ENCODE results near the gene PLPPR5. TPM values are rescaled to one million over a fixed set of nuclear protein-coding genes. Genes with fewer than 3 reads are reported as not detected.

The PLPPR5 gene
- total and polyA plus RNA-seq, 9 of the 15 experiments (the other 6 are each of a cell fraction or from before 2014, with no cell fraction given), result not detected

- in situ Hi-C loops (cut with MboI), result no loop called here
- CTCF ChIA-PET (ENCODE audit: low intra/inter-chr PET ratio), result no interaction called here
- H3K27ac ChIP-seq (ENCODE audit: extremely low read depth, low read depth, low read length), result no peak overlapping the region
- BruUV-seq (replicated peaks), result no TSS peak
- POLR2A ChIA-PET, result no interaction called here
- no peak overlapping the region for H3K9ac ChIP-seq (ENCODE audit: insufficient read depth in 1 of 2, low read depth in 2 of 2, low read length in 2 of 2)
- DNase-seq (ENCODE audit: extremely low read depth in 1 of 4, low spot score in 3 of 4) (no peak), FAIRE-seq (no peak), ATAC-seq (no peak)
- H3K79me2 ChIP-seq (ENCODE audit: control insufficient read depth, insufficient read depth, low read length), result no peaks in the 10 kb centered on the region
- H3K9me1 ChIP-seq (ENCODE audit: control insufficient read depth, insufficient read depth, low read length), result no peaks in the 10 kb centered on the region
- no peaks in the 10 kb centered on the region for H3K36me3 ChIP-seq (ENCODE audit: control insufficient read depth, insufficient read depth, low read length)
- no CpG with 5 or more reads among the region's 1 CpG for WGBS (ENCODE audit: insufficient coverage, low coverage, missing lambda C conversion rate)
- intact Hi-C loops (cut with micrococcal nuclease), result no loop called here
- no peaks in the 10 kb centered on the region for H3K27me3 ChIP-seq (ENCODE audit: control insufficient read depth in 2 of 2, insufficient read depth in 2 of 2, low read length in 2 of 2)
- no peaks in the 10 kb centered on the region for H3K4me1 ChIP-seq (replicated peaks in 1 of 2; ENCODE audit: control insufficient read depth in 2 of 2, insufficient read depth in 2 of 2, low read length in 2 of 2)
- H3K9me3 ChIP-seq (replicated peaks; ENCODE audit: control insufficient read depth, insufficient read depth, low read depth, low read length), result 0 out of 2 replicates have a peak, but pooled peaks cover 2% of the 10 kb centered on the region
- no peak overlapping the region for H2AFZ ChIP-seq (ENCODE audit: low read depth, low read length)
- no peak overlapping the region for H3K4me2 ChIP-seq (ENCODE audit: insufficient read depth, low read length)
- no peak overlapping the region for H3K4me3 ChIP-seq
- TF ChIP-seq TAF9B (IDR thresholded peaks at IDR 0.05; ENCODE audit: partially characterized antibody), result no peak
- peak; percentile 50 for TF ChIP-seq HNRNPK (IDR thresholded peaks at IDR 0.05; ENCODE audit: low read depth, low read length, poor library complexity, severe bottlenecking)
- peak; percentile 76 for TF ChIP-seq PCBP2 (IDR thresholded peaks at IDR 0.05; ENCODE audit: low read depth, low read length, poor library complexity, severe bottlenecking)
- H4K20me1 ChIP-seq (replicated peaks; ENCODE audit: control insufficient read depth, insufficient read depth, low read length), result no peaks in the 10 kb centered on the region
Measured at GRCh38 chr1:98908980-98909379, 95.7 kb downstream of the PLPPR5 start.

- CTCF ChIA-PET (ENCODE audit: low intra/inter-chr PET ratio), result no interaction called here
- Histone ChIP-seq H3K9ac (ENCODE audit: insufficient read depth in 1 of 2, low read depth in 2 of 2, low read length in 2 of 2) (no peak overlapping the region), H3K9me3 (replicated peaks; ENCODE audit: control insufficient read depth, insufficient read depth, low read depth, low read length) (0 out of 2 replicates have a peak, but pooled peaks cover 2% of the 10 kb centered on the region), H4K20me1 (replicated peaks; ENCODE audit: control insufficient read depth, insufficient read depth, low read length) (no peaks in the 10 kb centered on the region), H3K79me2 (ENCODE audit: control insufficient read depth, insufficient read depth, low read length) (no peaks in the 10 kb centered on the region), H3K4me3 (no peak overlapping the region), H3K4me1 (replicated peaks in 1 of 2; ENCODE audit: control insufficient read depth in 2 of 2, insufficient read depth in 2 of 2, low read length in 2 of 2) (no peaks in the 10 kb centered on the region), H3K36me3 (ENCODE audit: control insufficient read depth, insufficient read depth, low read length) (no peaks in the 10 kb centered on the region), H3K27me3 (ENCODE audit: control insufficient read depth in 2 of 2, insufficient read depth in 2 of 2, low read length in 2 of 2) (no peaks in the 10 kb centered on the region), H3K4me2 (ENCODE audit: insufficient read depth, low read length) (no peak overlapping the region), H3K9me1 (ENCODE audit: control insufficient read depth, insufficient read depth, low read length) (no peaks in the 10 kb centered on the region), H2AFZ (ENCODE audit: low read depth, low read length) (no peak overlapping the region), H3K27ac (ENCODE audit: extremely low read depth, low read depth, low read length) (no peak overlapping the region)
- no peak for ATAC-seq
- POLR2A ChIA-PET, result no interaction called here
- no peak for FAIRE-seq
- intact Hi-C loops (cut with micrococcal nuclease), result no loop called here
- in situ Hi-C loops (cut with MboI), result no loop called here
- 0% methylated on average over 2 of the region's 2 CpGs for WGBS (ENCODE audit: insufficient coverage, low coverage, missing lambda C conversion rate)
- TF ChIP-seq ZNF707 (CRISPR knock-in tag; conservative IDR thresholded peaks at IDR 0.05), result no peak
- no peak for TF ChIP-seq TSC22D4 (tag; IDR thresholded peaks at IDR 0.05)
- TF ChIP-seq ZNF23 (CRISPR knock-in tag; IDR thresholded peaks at IDR 0.05), result no peak
- TF ChIP-seq ZNF280B (CRISPR knock-in tag; IDR thresholded peaks at IDR 0.05), result no peak
- no peak for TF ChIP-seq TCF3 (CRISPR knock-in tag; IDR thresholded peaks at IDR 0.05)
- no peak for TF ChIP-seq ZNF586 (CRISPR knock-in tag; conservative IDR thresholded peaks at IDR 0.05)
- peak; percentile 20; the same call in 1 of the 2 replicates for TF ChIP-seq ZNF316 (IDR thresholded peaks at IDR 0.05)
- no peak for TF ChIP-seq PHTF2 (CRISPR knock-in tag; IDR thresholded peaks at IDR 0.05)
- DNase-seq (ENCODE audit: extremely low read depth in 1 of 4, low spot score in 3 of 4), result no peak
- no TSS peak for BruUV-seq (replicated peaks)
Measured at GRCh38 chr1:98906809-98907208, 97.9 kb downstream of the PLPPR5 start.
